ENCODE data around the gene TARS3. TPM values are rescaled to one million over a fixed set of nuclear protein-coding genes. Genes with fewer than 3 reads are reported as not detected.
"Not testable (repeated sequence)": the region's sequence is repeated elsewhere in the genome, so short reads cannot be mapped to it uniquely, and the experiment has no call there.

Gene TARS3
- total RNA-seq, 4 donors from 2014 or later, result 22.8 to 58.6 (median 26.6) TPM

DNA sequence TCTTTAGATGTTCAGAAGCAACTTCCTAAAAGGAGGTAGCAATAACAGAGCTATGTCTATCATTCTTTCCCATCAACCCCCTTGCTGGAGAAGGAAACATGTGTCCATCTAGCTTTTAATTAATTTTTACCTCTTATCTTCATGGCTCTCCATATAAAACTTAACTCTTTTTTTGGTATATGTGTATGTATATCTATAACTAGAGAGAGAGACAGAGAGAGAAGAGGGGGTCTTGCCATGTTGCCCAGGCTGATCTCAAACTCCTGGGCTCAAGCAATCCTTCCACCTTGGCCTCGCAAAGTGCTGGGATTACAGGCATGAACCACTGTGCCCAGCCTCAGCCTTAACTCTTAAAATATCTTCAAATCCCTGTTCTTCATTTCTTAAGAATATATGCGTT is 10.6 kb upstream of the TARS3 start:
- DNase-seq; H3K27ac ChIP-seq; H3K9me3 ChIP-seq; H3K4me1 ChIP-seq; H3K36me3 ChIP-seq; H3K27me3 ChIP-seq; intact Hi-C loops (cut with DNase I); H3K4me3 ChIP-seq (replicated peaks in 1 of 3): not testable (repeated sequence)
- WGBS, 2 donors, result 96 to 97% methylated on average over 2 of the region's 2 CpGs

- TF ChIP-seq, protein P1, sequence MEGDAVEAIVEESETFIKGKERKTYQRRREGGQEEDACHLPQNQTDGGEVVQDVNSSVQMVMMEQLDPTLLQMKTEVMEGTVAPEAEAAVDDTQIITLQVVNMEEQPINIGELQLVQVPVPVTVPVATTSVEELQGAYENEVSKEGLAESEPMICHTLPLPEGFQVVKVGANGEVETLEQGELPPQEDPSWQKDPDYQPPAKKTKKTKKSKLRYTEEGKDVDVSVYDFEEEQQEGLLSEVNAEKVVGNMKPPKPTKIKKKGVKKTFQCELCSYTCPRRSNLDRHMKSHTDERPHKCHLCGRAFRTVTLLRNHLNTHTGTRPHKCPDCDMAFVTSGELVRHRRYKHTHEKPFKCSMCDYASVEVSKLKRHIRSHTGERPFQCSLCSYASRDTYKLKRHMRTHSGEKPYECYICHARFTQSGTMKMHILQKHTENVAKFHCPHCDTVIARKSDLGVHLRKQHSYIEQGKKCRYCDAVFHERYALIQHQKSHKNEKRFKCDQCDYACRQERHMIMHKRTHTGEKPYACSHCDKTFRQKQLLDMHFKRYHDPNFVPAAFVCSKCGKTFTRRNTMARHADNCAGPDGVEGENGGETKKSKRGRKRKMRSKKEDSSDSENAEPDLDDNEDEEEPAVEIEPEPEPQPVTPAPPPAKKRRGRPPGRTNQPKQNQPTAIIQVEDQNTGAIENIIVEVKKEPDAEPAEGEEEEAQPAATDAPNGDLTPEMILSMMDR (IDR thresholded peaks at IDR 0.05), result no peak
- no peak for TF ChIP-seq POLR2A (IDR thresholded peaks at IDR 0.05)
- Histone ChIP-seq H3K27ac (no peak overlapping the region), H3K4me3 (replicated peaks in 1 of 3) (no peak overlapping the region), H3K27me3 (no peaks in the 10 kb centered on the region), H3K9me3 (no peaks in the 10 kb centered on the region), H3K4me1 (no peaks in the 10 kb centered on the region), H3K36me3 (no peaks in the 10 kb centered on the region)
- WGBS, 2 donors, result 78 to 84% methylated on average over 2 of the region's 2 CpGs
- no peak for DNase-seq
- intact Hi-C loops (cut with DNase I), result no loop called here
Measured at GRCh38 chr15:101733545-101733944, 9.3 kb upstream of the TARS3 start.

DNA sequence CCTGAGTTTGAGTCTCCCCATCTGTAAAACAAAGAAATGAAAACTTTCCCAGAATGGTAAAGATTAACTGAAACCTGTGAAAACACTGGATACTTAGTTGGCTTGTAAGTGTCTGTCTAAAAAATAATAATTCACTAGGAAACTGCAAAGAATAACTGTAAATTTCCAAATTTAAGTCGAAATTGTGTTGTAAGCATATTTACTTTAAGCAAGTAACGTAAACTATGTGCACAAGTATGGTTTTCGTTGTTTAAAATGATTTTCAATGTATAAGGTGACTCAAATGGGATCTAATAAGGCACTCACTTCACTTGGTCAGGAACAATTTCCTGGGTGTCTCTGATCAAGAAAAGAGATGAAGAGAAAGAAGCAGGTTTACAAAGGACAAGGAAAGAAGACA is 8.5 kb upstream of the TARS3 start:
- no peak for DNase-seq
- TF ChIP-seq POLR2A (IDR thresholded peaks at IDR 0.05), result no peak
- TF ChIP-seq, protein P1 (IDR thresholded peaks at IDR 0.05), result no peak
- Histone ChIP-seq H3K36me3 (no peaks in the 10 kb centered on the region), H3K27me3 (no peaks in the 10 kb centered on the region), H3K27ac (no peak overlapping the region), H3K9me3 (no peaks in the 10 kb centered on the region), H3K4me1 (no peaks in the 10 kb centered on the region), H3K4me3 (replicated peaks in 1 of 3) (no peak overlapping the region)
- intact Hi-C loops (cut with DNase I), result no loop called here
- 90 to 95% methylated on average over 3 of the region's 3 CpGs for WGBS, 2 donors

GRCh38 chr15:101731746-101732145 is 7.5 kb upstream of the TARS3 start:
- H3K4me1 ChIP-seq, result no peaks in the 10 kb centered on the region
- H3K4me3 ChIP-seq (replicated peaks in 1 of 3), result no peak overlapping the region
- no peaks in the 10 kb centered on the region for H3K9me3 ChIP-seq
- H3K27me3 ChIP-seq, result no peaks in the 10 kb centered on the region
- H3K27ac ChIP-seq, result no peak overlapping the region
- H3K36me3 ChIP-seq, result no peaks in the 10 kb centered on the region
- no peak for DNase-seq
- intact Hi-C loops (cut with DNase I), result no loop called here
- 60 to 68% methylated on average over 6 of the region's 6 CpGs for WGBS, 2 donors
- TF ChIP-seq, protein P1 (IDR thresholded peaks at IDR 0.05), result no peak
- TF ChIP-seq POLR2A (IDR thresholded peaks at IDR 0.05), result no peak

DNA sequence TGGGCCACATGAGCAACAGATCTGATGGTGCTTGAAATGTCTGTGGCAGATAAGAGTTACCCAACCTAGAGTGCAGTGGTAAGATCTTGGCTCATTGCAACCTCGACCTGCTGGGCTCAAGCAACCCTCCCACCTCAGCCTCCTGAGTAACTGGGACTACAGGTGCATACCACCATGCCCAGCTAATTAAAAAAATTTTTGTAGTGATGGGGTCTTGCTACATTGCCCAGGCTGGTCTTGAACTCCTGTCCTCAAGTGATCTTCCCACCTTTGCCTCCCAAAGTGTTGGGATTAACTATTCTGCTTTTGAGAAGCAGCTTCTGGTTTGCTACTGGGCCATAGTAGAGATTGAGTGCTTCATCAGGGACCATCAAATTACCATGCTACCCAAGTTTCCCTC is 2.9 kb upstream of the TARS3 start:
- no peak for TF ChIP-seq POLR2A (IDR thresholded peaks at IDR 0.05)
- TF ChIP-seq, protein P1 (IDR thresholded peaks at IDR 0.05), result no peak
- Histone ChIP-seq H3K27ac (no peak overlapping the region), H3K4me1 (peaks cover 5 to 7% of the 10 kb centered on the region in 2 donors), H3K9me3 (no peaks in the 10 kb centered on the region), H3K27me3 (no peaks in the 10 kb centered on the region), H3K4me3 (replicated peaks in 1 of 3) (no peak overlapping the region), H3K36me3 (no peaks in the 10 kb centered on the region)
- DNase-seq, result no peak
- intact Hi-C loops (cut with DNase I), result no loop called here
- 63 to 82% methylated on average over 1 of the region's 1 CpG for WGBS, 2 donors

- no peaks in the 10 kb centered on the region for H3K9me3 ChIP-seq
- no peak overlapping the region for H3K4me3 ChIP-seq (replicated peaks in 1 of 3)
- H3K27ac ChIP-seq, result no peak overlapping the region
- H3K36me3 ChIP-seq, result peaks cover 11 to 13% of the 10 kb centered on the region in 2 donors
- TF ChIP-seq POLR2A (IDR thresholded peaks at IDR 0.05), result no peak
- TF ChIP-seq, protein P1 (IDR thresholded peaks at IDR 0.05), result no peak
- no peak for DNase-seq
- intact Hi-C loops (cut with DNase I), result no loop called here
- peaks cover 5 to 7% of the 10 kb centered on the region in 2 donors for H3K4me1 ChIP-seq
- WGBS, 2 donors, result 91 to 97% methylated on average over 2 of the region's 2 CpGs
- H3K27me3 ChIP-seq, result no peaks in the 10 kb centered on the region
Measured at GRCh38 chr15:101725073-101725472, 800 bp upstream of the TARS3 start.

Measured in thyroid gland (tissue), 4 donors.